Smooth muscle cell (in vitro differentiated cells): ENCODE results near the gene CNOT6. TPM values are rescaled to one million over a fixed set of nuclear protein-coding genes. Genes with fewer than 3 reads are reported as not detected.

Source experiments
- DNase-seq: peaks from one replicate; lab custom pipeline; 2025; ENCODE audit not compliant: unreplicated experiment; lab: John Stamatoyannopoulos, UW
- H2AFZ ChIP-seq: fragments of 200-600 bp; sonication (generic); 2 replicates; pipeline ENCODE4 v1.6.0; 2016; ENCODE audit warnings: antibody characterized with exemption, low read depth, mild to moderate bottlenecking
- H3F3A ChIP-seq: fragments of 200-600 bp; sonication (generic); 2 replicates; pipeline ENCODE4 v1.6.0; 2017; ENCODE audit warnings: antibody characterized with exemption, low read depth
- H3K27ac ChIP-seq: fragments of 200-600 bp; sonication (generic); 2 replicates; pipeline ENCODE4 v1.5.1; 2016; ENCODE audit warnings: low read depth, mild to moderate bottlenecking
- H3K27me3 ChIP-seq: fragments of 200-600 bp; sonication (generic); 2 replicates; pipeline ENCODE4 v1.6.1; 2016; ENCODE audit warnings: low read depth, mild to moderate bottlenecking
- H3K36me3 ChIP-seq: fragments of 200-600 bp; sonication (generic); 2 replicates; pipeline ENCODE4 v1.5.1; 2016; ENCODE audit warnings: low read depth
- H3K4me1 ChIP-seq: fragments of 200-600 bp; sonication (generic); 2 replicates; pipeline ENCODE4 v1.5.1; 2016; ENCODE audit warnings: low read depth
- H3K4me2 ChIP-seq: fragments of 200-600 bp; sonication (generic); 2 replicates; pipeline ENCODE4 v1.6.0; 2016; ENCODE audit warnings: mild to moderate bottlenecking
- H3K4me3 ChIP-seq: fragments of 200-600 bp; sonication (generic); 2 replicates; pipeline ENCODE4 v1.5.1; 2016; ENCODE audit warnings: mild to moderate bottlenecking
- H3K79me2 ChIP-seq: fragments of 200-600 bp; sonication (generic); 2 replicates; pipeline ENCODE4 v1.6.0; 2016; ENCODE audit warnings: low read depth, mild to moderate bottlenecking
- H3K9ac ChIP-seq: fragments of 200-600 bp; sonication (generic); 2 replicates; pipeline ENCODE4 v1.6.0; 2016; ENCODE audit warnings: low read depth
- H3K9me3 ChIP-seq: fragments of 200-600 bp; sonication (generic); replicated peaks from 2 replicates; pipeline ENCODE4 v1.5.1; 2016; ENCODE audit warnings: low read depth
- H4K20me1 ChIP-seq: fragments of 200-600 bp; sonication (generic); 2 replicates; pipeline ENCODE4 v1.6.0; 2016; ENCODE audit warnings: low read depth
- WGBS: methylation state at CpG from one replicate; pipeline ENCODE4 v1.1.7; 2016; ENCODE audit warnings: low lambda C conversion rate; 5-methylcytosine and 5-hydroxymethylcytosine counted together
- polyA plus RNA-seq: library from polyadenylated mRNA; unstranded; fragments of >200 nt; fragmentation: Nextera tagmentation; extraction: Ambion mirVana; gene quantifications from 2 replicates; pipeline ENCODE4 v1.2.1, GENCODE V29; 2016
- total RNA-seq: library from RNA; depleted of rRNA; stranded (reverse); fragments of >200 nt; gene quantifications from 2 replicates; pipeline ENCODE4 v1.2.3, GENCODE V29; 2014
- TF ChIP-seq, protein P1 (sequence below): fragments of 200-600 bp; sonication (generic); IDR thresholded peaks from 2 replicates; pipeline ENCODE4 v1.5.1; 2017; ENCODE audit warnings: borderline replicate concordance, mild to moderate bottlenecking, antibody characterized with exemption; ENCODE audit not compliant: insufficient read depth, poor library complexity, severe bottlenecking

The CNOT6 gene
- total and polyA plus RNA-seq, 2 experiments from 2014 or later = 6.2 to 19.7 TPM

DNA sequence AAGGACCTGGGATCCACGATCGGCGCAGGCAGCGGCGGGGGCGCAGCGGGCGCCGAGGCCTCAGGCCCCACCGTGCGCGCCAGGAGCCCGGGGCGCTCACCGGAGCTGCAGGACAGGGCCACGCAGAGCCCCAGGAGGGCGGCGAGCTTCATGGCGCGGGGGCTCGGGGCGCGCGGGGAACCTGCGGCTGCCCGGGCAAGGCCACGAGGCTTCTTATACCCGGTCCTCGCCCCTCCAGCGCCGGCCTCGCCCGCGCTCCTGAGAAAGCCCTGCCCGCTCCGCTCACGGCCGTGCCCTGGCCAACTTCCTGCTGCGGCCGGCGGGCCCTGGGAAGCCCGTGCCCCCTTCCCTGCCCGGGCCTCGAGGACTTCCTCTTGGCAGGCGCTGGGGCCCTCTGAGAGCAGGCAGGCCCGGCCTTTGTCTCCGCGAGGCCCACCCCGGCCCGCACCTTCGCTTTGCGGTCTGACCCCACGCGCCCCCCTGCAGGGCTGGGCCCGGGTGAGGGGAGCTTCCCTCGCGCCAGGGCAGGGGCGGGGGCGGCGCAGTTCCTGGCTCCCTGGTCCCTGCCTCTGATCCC lies 97.2 kb downstream of the CNOT6 start, which contains the start of gene SCGB3A1:
Gene SCGB3A1 (minus strand): TSS at position 189 of the 577 bp plus-strand sequence. CDS start 37 bp downstream, at position 152.
- TF ChIP-seq, protein P1, sequence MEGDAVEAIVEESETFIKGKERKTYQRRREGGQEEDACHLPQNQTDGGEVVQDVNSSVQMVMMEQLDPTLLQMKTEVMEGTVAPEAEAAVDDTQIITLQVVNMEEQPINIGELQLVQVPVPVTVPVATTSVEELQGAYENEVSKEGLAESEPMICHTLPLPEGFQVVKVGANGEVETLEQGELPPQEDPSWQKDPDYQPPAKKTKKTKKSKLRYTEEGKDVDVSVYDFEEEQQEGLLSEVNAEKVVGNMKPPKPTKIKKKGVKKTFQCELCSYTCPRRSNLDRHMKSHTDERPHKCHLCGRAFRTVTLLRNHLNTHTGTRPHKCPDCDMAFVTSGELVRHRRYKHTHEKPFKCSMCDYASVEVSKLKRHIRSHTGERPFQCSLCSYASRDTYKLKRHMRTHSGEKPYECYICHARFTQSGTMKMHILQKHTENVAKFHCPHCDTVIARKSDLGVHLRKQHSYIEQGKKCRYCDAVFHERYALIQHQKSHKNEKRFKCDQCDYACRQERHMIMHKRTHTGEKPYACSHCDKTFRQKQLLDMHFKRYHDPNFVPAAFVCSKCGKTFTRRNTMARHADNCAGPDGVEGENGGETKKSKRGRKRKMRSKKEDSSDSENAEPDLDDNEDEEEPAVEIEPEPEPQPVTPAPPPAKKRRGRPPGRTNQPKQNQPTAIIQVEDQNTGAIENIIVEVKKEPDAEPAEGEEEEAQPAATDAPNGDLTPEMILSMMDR = no peak
- no peak within 1 kb of the TSS for H2AFZ ChIP-seq

DNA sequence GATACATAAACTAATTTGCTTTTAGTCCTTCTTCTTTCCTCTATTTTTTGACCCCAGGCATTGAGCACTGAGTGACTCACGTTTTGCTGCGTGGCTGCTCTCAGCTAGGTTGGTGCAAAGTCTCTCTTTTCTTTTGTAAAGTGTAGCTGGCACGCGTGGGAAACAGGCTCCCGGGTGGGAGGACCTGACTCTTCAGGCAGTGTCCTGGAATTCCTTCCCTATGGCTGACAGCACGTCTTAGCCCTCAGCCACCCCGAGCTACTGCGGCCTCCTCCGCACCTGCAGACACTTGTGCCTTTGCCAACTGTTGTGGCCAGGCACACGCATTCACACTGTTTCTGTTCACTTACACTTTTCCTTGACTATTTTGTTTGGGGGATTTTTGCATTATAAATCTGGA lies 98.0 kb downstream of the CNOT6 start:
- no peak for DNase-seq
- Histone ChIP-seq H3K27me3 (peaks cover 64% of the 10 kb centered on the region), H3F3A (no peaks in the 10 kb centered on the region), H2AFZ (no peak overlapping the region), H3K27ac (no peak overlapping the region), H3K79me2 (no peaks in the 10 kb centered on the region), H3K9ac (no peak overlapping the region), H3K4me2 (no peak overlapping the region), H3K36me3 (no peaks in the 10 kb centered on the region), H3K4me1 (peaks cover 13% of the 10 kb centered on the region), H3K9me3 (no peaks in the 10 kb centered on the region), H4K20me1 (no peaks in the 10 kb centered on the region), H3K4me3 (no peak overlapping the region)
- WGBS = 75% methylated on average over 10 of the region's 10 CpGs
- TF ChIP-seq, protein P1 = no peak

More for the DNA sequence above, 97.2 kb downstream of the CNOT6 start, which contains the start of gene SCGB3A1:
- Histone ChIP-seq H4K20me1 (no peaks in the 10 kb centered on the region), H3K9me3 (no peaks in the 10 kb centered on the region), H3K4me3 (peak within 1 kb of the TSS; percentile 34), H3K4me2 (peak within 1 kb of the TSS; percentile 82), H3K9ac (no peak within 1 kb of the TSS), H3K36me3 (no peaks in the 10 kb centered on the region), H3F3A (no peaks in the 10 kb centered on the region), H3K27me3 (peaks cover 69% of the 10 kb centered on the region), H3K4me1 (peaks cover 13% of the 10 kb centered on the region), H3K79me2 (no peaks in the 10 kb centered on the region), H3K27ac (no peak within 1 kb of the TSS)
- no peak for DNase-seq
- WGBS = 9% methylated on average over 43 of the region's 60 CpGs

DNA sequence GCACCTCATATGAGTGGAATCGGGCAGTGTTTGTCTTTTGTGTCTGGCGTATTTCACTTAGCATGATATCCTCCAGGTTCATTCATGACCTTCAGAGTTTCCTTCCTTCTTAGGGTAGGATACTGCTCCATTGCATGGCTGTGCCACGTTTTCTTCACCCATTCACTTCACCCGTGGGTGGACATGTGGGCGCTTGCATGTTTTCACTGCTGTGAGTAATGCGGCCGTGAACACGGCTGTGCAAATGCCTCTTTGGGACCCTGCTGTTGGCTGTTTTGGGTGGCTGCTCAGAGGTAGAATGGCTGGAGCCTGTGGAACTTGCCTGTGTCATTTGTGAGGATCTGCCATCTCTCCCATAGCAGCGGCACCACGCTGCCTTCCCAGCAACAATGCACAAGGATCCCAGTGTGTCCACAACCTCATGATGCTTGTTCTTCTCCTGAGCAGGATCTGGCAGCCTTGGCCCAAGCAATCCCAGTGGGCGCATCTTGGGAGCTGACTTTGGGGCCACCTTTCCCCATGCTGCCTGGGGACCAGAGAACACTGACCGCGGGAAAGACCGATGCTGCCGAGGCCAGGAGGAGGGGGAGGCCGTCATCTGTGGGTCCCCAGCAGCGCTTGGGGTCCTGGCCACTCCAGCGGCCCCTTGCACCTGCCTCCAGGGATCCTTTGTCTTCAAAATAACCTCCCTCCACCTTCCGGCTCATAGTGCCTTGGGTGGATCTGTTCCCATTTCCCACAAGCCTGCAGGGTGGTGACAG lies 99.4 kb downstream of the CNOT6 start:
- Histone ChIP-seq H3K4me1 (peaks cover 13% of the 10 kb centered on the region), H4K20me1 (no peaks in the 10 kb centered on the region), H3K9ac (no peak overlapping the region), H3K27ac (no peak overlapping the region), H3K9me3 (no peaks in the 10 kb centered on the region), H3K36me3 (no peaks in the 10 kb centered on the region), H3K79me2 (no peaks in the 10 kb centered on the region), H3F3A (no peaks in the 10 kb centered on the region), H3K27me3 (peaks cover 50% of the 10 kb centered on the region), H2AFZ (no peak overlapping the region), H3K4me3 (no peak overlapping the region), H3K4me2 (no peak overlapping the region)
- WGBS = 92% methylated on average over 19 of the region's 19 CpGs
- TF ChIP-seq, protein P1 = no peak
- no peak for DNase-seq
